WTC11 (cell line): Measurements from ENCODE around the gene KRT32. TPM values are rescaled to one million over a fixed set of nuclear protein-coding genes. Genes with fewer than 3 reads are reported as not detected.

ENCODE experiments used
- ATAC-seq: fragments of 200-7000 bp; cut with Tn5 transposase; 2 replicates; pipeline ENCODE4 v1.10.0; 2021; ENCODE audit warnings: mild to moderate bottlenecking, moderate library complexity
- CTCF ChIA-PET: fragments of 300-600 bp; sonication (Branson Sonifier 250); formaldehyde crosslinking; loops from one replicate; lab custom pipeline; 2021; ENCODE audit warnings: antibody characterized with exemption; lab: Charles Lee
- POLR2A ChIA-PET: fragments of 350-600 bp; sonication (Branson Sonifier 250); formaldehyde crosslinking; loops from one replicate; lab custom pipeline; 2021; ENCODE audit warnings: antibody characterized with exemption; lab: Charles Lee
- DNase-seq: peaks from one replicate; pipeline ENCODE4 v3.0.0; 2021; ENCODE audit warnings: low spot score
- H3K27ac Mint-ChIP-seq: 2 replicates; pipeline ENCODE4 v1.8.0; 2021; ENCODE audit warnings: mixed read lengths
- H3K27me3 Mint-ChIP-seq: 2 replicates; pipeline ENCODE4 v1.8.0; 2021; ENCODE audit warnings: low read depth, mild to moderate bottlenecking, moderate library complexity, mixed read lengths
- H3K36me3 Mint-ChIP-seq: 2 replicates; pipeline ENCODE4 v1.8.0; 2021; ENCODE audit warnings: mixed read lengths
- H3K4me1 Mint-ChIP-seq: 2 replicates; pipeline ENCODE4 v1.8.0; 2022; ENCODE audit warnings: mixed read lengths
- H3K4me3 Mint-ChIP-seq: 2 replicates; pipeline ENCODE4 v1.8.0; 2021; ENCODE audit warnings: mild to moderate bottlenecking, moderate library complexity, mixed read lengths
- H3K9me3 Mint-ChIP-seq: 2 replicates; pipeline ENCODE4 v1.8.0; 2021; ENCODE audit warnings: mixed read lengths
- AFF4 ChIP-seq: sonication (generic); formaldehyde crosslinking; IDR thresholded peaks from 2 replicates; pipeline ENCODE4 v1.8.1; 2023; ENCODE audit warnings: mild to moderate bottlenecking, missing genetic modification reagents, borderline replicate concordance
- CREM ChIP-seq: sonication (generic); formaldehyde crosslinking; IDR thresholded peaks from 2 replicates; pipeline ENCODE4 v1.8.1; 2022; ENCODE audit warnings: mild to moderate bottlenecking, missing genetic modification reagents, moderate library complexity
- E2F5 ChIP-seq: sonication (generic); formaldehyde crosslinking; IDR thresholded peaks from 2 replicates; pipeline ENCODE4 v1.8.1; 2022; ENCODE audit warnings: mild to moderate bottlenecking, moderate library complexity, missing genetic modification reagents
- FOXJ3 ChIP-seq: sonication (generic); formaldehyde crosslinking; IDR thresholded peaks from 2 replicates; pipeline ENCODE4 v1.9.0; 2021; ENCODE audit warnings: missing genetic modification reagents, mild to moderate bottlenecking, borderline replicate concordance
- FOXK1 ChIP-seq: sonication (generic); formaldehyde crosslinking; IDR thresholded peaks from 2 replicates; pipeline ENCODE4 v1.8.0; 2022; ENCODE audit warnings: mild to moderate bottlenecking, moderate library complexity, missing genetic modification reagents
- FOXP4 ChIP-seq: sonication (generic); formaldehyde crosslinking; IDR thresholded peaks from 2 replicates; pipeline ENCODE4 v1.8.0; 2022; ENCODE audit warnings: mild to moderate bottlenecking, missing genetic modification reagents
- GRHL2 ChIP-seq: fragments of 250-450 bp; sonication (Bioruptor Pico); IDR thresholded peaks from 2 replicates; pipeline ENCODE4 v1.8.0; 2022; ENCODE audit warnings: mild to moderate bottlenecking, moderate library complexity; ENCODE audit not compliant: insufficient replicate concordance, severe bottlenecking
- GTF2I ChIP-seq: fragments of 250-450 bp; sonication (Bioruptor Pico); conservative IDR thresholded peaks from 2 replicates; pipeline ENCODE4 v1.4.0; 2021; ENCODE audit warnings: mild to moderate bottlenecking
- MXD4 ChIP-seq: fragments of 250-450 bp; sonication (Bioruptor Pico); IDR thresholded peaks from 2 replicates; pipeline ENCODE4 v1.8.0; 2021; ENCODE audit warnings: mild to moderate bottlenecking, moderate library complexity, borderline replicate concordance
- MYBL2 ChIP-seq: sonication (generic); formaldehyde crosslinking; IDR thresholded peaks from 2 replicates; pipeline ENCODE4 v1.8.1; 2023; ENCODE audit warnings: mild to moderate bottlenecking, moderate library complexity, missing genetic modification reagents
- NFATC4 ChIP-seq: fragments of 250-450 bp; sonication (Bioruptor Pico); IDR thresholded peaks from 2 replicates; pipeline ENCODE4 v1.9.0; 2021; ENCODE audit warnings: mild to moderate bottlenecking
- RORB ChIP-seq: fragments of 250-450 bp; sonication (Bioruptor Pico); IDR thresholded peaks from 2 replicates; pipeline ENCODE4 v1.9.0; 2021; ENCODE audit warnings: mild to moderate bottlenecking
- SMAD4 ChIP-seq: sonication (generic); formaldehyde crosslinking; IDR thresholded peaks from 2 replicates; pipeline ENCODE4 v1.8.0; 2022; ENCODE audit warnings: mild to moderate bottlenecking, missing genetic modification reagents
- ZBTB43 ChIP-seq: sonication (generic); formaldehyde crosslinking; IDR thresholded peaks from 2 replicates; pipeline ENCODE4 v1.8.1; 2023; ENCODE audit warnings: mild to moderate bottlenecking, missing genetic modification reagents
- ZNF219 ChIP-seq: sonication (generic); formaldehyde crosslinking; IDR thresholded peaks from 2 replicates; pipeline ENCODE4 v1.8.0; 2023; ENCODE audit warnings: missing genetic modification reagents, mild to moderate bottlenecking, borderline replicate concordance
- ZNF317 ChIP-seq: sonication (generic); formaldehyde crosslinking; IDR thresholded peaks from 2 replicates; pipeline ENCODE4 v1.8.1; 2023; ENCODE audit warnings: low read depth, mild to moderate bottlenecking, moderate library complexity, missing genetic modification reagents, borderline replicate concordance
- ZNF671 ChIP-seq: fragments of 250-450 bp; sonication (Bioruptor Pico); IDR thresholded peaks from 2 replicates; pipeline ENCODE4 v1.8.0; 2021; ENCODE audit warnings: mild to moderate bottlenecking
- total RNA-seq: library from RNA; stranded (reverse); gene quantifications from 3 replicates; pipeline ENCODE4 v1.2.3, GENCODE V29; 2021
- TF ChIP-seq, protein P1 (sequence below): fragments of 200-600 bp; IDR thresholded peaks from 2 replicates; pipeline ENCODE4 v1.8.0; 2022; ENCODE audit warnings: antibody characterized with exemption
- TF ChIP-seq, protein P2 (sequence below): sonication (generic); formaldehyde crosslinking; conservative IDR thresholded peaks from 2 replicates; pipeline ENCODE4 v1.8.1; 2022; ENCODE audit warnings: mild to moderate bottlenecking, missing genetic modification reagents
- TF ChIP-seq, protein P3 (sequence below): sonication (generic); formaldehyde crosslinking; IDR thresholded peaks from 2 replicates; pipeline ENCODE4 v1.8.0; 2023; ENCODE audit warnings: missing genetic modification reagents

Gene KRT32
- total RNA-seq, 1 experiment from 2014 or later: not detected

DNA sequence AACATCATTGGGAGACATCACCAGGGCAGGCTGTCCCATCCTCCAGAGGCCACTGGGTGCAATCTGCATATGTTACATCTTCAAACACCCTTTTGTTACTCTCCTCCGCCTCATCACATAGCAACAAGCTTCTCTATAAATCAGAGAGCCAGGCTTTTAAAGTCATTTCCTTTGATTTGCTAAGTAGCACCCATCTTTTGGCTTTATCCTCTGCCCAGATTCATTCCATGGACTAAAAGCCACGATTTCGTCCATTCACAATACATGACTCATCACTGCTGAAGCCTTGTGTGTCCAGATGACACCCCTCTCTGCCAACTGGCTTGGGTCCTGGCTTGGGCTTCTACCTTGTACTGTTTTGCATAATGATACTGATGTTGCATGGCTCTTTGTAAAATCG lies 24.4 kb downstream of the KRT32 start:
- Mint-ChIP-seq H3K4me3 (no peak overlapping the region), H3K36me3 (no peaks in the 10 kb centered on the region), H3K9me3 (peaks cover 7% of the 10 kb centered on the region), H3K27ac (no peak overlapping the region), H3K27me3 (peaks cover 9% of the 10 kb centered on the region), H3K4me1 (0 out of 2 replicates have a peak, but pooled peaks cover 4% of the 10 kb centered on the region)
- CTCF ChIA-PET: interaction anchor here (1.5 kb wide), 1 partner anchor 106 kb away, joined by 6 read pairs; no protein-coding TSS in a partner anchor
- no peak for ATAC-seq
- TF ChIP-seq, protein P1, sequence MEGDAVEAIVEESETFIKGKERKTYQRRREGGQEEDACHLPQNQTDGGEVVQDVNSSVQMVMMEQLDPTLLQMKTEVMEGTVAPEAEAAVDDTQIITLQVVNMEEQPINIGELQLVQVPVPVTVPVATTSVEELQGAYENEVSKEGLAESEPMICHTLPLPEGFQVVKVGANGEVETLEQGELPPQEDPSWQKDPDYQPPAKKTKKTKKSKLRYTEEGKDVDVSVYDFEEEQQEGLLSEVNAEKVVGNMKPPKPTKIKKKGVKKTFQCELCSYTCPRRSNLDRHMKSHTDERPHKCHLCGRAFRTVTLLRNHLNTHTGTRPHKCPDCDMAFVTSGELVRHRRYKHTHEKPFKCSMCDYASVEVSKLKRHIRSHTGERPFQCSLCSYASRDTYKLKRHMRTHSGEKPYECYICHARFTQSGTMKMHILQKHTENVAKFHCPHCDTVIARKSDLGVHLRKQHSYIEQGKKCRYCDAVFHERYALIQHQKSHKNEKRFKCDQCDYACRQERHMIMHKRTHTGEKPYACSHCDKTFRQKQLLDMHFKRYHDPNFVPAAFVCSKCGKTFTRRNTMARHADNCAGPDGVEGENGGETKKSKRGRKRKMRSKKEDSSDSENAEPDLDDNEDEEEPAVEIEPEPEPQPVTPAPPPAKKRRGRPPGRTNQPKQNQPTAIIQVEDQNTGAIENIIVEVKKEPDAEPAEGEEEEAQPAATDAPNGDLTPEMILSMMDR: no peak
- TF ChIP-seq ZNF317 (CRISPR knock-in tag) (no peak), GRHL2 (CRISPR knock-in tag) (no peak), RORB (CRISPR knock-in tag) (no peak), ZNF219 (CRISPR knock-in tag) (no peak), GTF2I (CRISPR knock-in tag) (no peak), E2F5 (no peak), FOXJ3 (CRISPR knock-in tag) (no peak), ZNF671 (CRISPR knock-in tag) (no peak), NFATC4 (CRISPR knock-in tag) (no peak), MYBL2 (CRISPR knock-in tag) (no peak)
- TF ChIP-seq, protein P2, sequence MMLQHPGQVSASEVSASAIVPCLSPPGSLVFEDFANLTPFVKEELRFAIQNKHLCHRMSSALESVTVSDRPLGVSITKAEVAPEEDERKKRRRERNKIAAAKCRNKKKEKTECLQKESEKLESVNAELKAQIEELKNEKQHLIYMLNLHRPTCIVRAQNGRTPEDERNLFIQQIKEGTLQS: no peak
- TF ChIP-seq, all 79 proteins: peak for 0
- DNase-seq: no peak
- POLR2A ChIA-PET: no interaction called here

- Mint-ChIP-seq H3K4me1 (0 out of 2 replicates have a peak, but pooled peaks cover 4% of the 10 kb centered on the region), H3K4me3 (no peak within 1 kb of the TSS), H3K27me3 (peaks cover 9% of the 10 kb centered on the region), H3K36me3 (no peaks in the 10 kb centered on the region), H3K27ac (no peak within 1 kb of the TSS), H3K9me3 (peaks cover 7% of the 10 kb centered on the region)
- ChIA-PET CTCF (no interaction called here), POLR2A (no interaction called here)
- ATAC-seq (no peak), DNase-seq (no peak)
- TF ChIP-seq ZBTB43 (CRISPR knock-in tag): no peak
- TF ChIP-seq FOXP4: no peak
- TF ChIP-seq, protein P3, sequence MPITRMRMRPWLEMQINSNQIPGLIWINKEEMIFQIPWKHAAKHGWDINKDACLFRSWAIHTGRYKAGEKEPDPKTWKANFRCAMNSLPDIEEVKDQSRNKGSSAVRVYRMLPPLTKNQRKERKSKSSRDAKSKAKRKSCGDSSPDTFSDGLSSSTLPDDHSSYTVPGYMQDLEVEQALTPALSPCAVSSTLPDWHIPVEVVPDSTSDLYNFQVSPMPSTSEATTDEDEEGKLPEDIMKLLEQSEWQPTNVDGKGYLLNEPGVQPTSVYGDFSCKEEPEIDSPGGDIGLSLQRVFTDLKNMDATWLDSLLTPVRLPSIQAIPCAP: no peak
- no peak for TF ChIP-seq CREM (CRISPR knock-in tag)
- TF ChIP-seq SMAD4 (CRISPR knock-in tag): no peak
- no peak for TF ChIP-seq FOXK1 (CRISPR knock-in tag)
- TF ChIP-seq AFF4: no peak
- no peak for TF ChIP-seq MXD4
- TF ChIP-seq E2F5: no peak
These were observed 26.6 kb downstream of the KRT32 start, which contains the start of gene KRT38 for GRCh38 chr17:41440531-41441033. Gene KRT38, minus strand, starts transcription at chr17:41440983. Its CDS starts 62 bp downstream, at chr17:41440921.
